Measurements from ENCODE around the gene KLK10.

DNA sequence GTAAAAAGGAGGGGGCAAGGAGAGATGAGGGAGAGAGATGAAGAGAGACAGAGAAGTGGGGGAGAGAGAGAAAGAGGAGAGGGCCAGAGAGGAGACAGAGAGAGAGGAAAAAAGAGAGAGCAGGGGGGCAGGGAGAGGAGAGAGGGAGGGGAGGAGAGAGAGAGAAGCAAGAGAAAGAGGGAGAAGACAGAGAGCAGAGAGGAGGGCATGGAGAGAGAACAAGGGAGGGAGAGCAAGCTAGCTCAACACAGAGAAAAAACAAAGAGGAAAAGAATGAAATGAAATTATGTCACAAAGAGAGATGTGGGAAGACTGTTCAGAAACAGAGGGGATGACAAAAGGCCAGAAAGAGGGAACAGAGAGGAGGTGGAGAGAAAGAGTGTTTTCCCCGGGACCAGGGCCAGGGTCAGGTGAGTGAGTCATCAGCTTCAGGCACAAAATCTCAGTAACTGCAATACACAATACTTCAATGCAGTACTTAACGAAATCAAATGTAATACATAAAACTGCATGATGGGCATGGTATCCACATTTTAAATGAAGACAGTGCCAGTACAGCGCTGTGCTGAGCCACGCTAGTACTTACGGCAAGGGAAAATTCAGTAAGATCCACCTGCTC lies 40.6 kb downstream of the KLK10 start:
- TF ChIP-seq, protein P1, sequence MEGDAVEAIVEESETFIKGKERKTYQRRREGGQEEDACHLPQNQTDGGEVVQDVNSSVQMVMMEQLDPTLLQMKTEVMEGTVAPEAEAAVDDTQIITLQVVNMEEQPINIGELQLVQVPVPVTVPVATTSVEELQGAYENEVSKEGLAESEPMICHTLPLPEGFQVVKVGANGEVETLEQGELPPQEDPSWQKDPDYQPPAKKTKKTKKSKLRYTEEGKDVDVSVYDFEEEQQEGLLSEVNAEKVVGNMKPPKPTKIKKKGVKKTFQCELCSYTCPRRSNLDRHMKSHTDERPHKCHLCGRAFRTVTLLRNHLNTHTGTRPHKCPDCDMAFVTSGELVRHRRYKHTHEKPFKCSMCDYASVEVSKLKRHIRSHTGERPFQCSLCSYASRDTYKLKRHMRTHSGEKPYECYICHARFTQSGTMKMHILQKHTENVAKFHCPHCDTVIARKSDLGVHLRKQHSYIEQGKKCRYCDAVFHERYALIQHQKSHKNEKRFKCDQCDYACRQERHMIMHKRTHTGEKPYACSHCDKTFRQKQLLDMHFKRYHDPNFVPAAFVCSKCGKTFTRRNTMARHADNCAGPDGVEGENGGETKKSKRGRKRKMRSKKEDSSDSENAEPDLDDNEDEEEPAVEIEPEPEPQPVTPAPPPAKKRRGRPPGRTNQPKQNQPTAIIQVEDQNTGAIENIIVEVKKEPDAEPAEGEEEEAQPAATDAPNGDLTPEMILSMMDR (IDR thresholded peaks at IDR 0.05 in 4 of 5, conservative IDR thresholded peaks at IDR 0.05 in 1 of 5): no peak
- no peak for TF ChIP-seq POLR2A (IDR thresholded peaks at IDR 0.05)
